Islet of Langerhans (tissue), 1 donor: ENCODE data around the gene HHIPL1.

Source experiments
- FAIRE-seq: peaks from one replicate; lab custom pipeline; 2011; peaks lifted over from hg19 to GRCh38; lab: Jason Lieb, UNC

The HHIPL1 gene

DNA sequence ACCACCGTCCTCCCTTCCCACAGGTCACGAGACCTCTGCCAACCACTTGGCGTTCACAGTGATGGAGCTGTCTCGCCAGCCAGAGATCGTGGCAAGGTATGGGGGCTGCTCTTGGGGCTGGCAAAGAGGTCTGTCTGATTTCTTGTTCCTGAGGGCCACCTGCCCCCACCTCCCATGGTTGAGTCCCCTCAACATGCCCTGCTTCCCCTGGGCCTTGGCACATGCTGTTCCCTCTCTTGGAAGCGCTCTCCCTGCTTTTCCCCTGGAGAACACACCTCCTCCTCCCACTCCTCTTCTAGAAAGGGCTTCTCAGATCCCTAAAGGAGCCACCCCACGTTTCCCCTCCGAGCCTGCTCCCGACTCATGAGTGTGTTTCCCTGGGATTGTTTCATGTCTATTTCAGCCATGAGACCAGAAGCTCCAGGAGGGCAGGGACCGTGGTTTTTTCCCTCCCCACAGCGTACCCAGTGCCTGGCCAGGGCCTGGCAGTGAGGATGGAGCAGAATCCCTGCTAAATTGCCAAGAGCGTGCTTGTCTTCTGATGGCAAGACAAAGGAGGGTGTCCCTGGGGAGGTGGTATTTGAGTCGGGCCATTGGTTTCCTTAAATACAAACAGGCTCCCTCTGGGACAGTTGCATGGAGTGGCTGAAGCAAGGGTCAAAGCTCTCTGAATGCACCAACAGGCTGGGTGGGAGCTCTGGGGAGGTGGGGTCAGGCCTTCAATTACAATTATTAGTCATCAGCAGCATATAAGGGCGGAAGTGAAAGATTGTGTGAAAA is 73.3 kb downstream of the HHIPL1 start:
- no peak for FAIRE-seq

DNA sequence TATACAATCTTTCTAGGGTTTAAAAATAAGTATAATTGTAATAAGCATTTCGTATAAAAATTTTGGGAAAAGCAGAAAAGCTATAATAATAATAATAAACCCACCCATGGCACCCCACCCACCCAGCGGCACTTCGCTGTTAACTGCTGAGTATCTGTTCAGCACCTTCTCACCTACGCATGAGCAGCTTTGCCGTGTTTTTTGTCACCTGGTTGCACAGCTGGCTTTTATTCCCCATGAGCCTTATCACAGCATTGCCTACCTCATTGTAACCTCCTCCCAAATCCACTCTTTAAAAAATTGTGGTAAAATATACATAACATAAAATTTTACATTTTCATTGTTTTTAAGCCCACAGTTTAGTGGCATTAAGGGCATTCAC is 73.9 kb downstream of the HHIPL1 start:
- no peak for FAIRE-seq

DNA sequence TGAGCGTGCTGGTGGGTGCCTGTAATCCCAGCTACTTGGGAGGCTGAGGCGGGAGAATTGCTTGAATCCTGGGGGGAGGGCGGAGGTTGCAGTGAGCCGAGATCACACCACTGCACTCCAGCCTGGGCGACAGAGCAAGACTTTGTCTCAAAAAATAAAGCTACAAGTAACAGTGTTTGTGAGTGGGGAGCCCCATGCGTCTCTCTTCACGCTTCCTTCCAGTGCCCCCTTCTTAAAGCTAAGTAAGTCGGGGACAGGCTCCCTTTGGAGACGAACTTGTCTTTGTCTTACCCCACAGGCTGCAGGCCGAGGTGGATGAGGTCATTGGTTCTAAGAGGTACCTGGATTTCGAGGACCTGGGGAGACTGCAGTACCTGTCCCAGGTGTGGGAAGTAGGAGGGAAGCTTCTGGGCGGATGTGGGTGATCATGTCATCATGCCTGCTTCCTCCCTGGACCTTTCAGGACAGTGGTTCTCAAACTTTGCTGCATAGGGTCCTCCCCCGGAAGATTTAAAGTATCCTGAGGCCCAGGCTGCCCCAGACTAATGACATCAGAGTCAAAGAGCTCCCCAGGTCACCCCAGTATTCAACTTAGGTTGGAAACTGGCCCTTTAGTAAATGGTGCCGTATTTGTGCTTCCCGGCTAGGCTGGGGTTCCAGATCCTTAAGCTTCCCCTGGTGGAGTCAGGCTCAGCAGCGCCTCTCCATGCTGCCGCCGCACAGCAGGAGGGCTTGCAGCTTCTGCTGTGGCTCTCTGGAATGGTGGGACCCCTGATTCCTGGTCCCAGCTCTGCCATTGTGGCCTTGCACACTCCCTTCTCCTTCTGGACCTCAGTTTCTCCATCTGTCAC is 76.2 kb downstream of the HHIPL1 start:
- no peak for FAIRE-seq

DNA sequence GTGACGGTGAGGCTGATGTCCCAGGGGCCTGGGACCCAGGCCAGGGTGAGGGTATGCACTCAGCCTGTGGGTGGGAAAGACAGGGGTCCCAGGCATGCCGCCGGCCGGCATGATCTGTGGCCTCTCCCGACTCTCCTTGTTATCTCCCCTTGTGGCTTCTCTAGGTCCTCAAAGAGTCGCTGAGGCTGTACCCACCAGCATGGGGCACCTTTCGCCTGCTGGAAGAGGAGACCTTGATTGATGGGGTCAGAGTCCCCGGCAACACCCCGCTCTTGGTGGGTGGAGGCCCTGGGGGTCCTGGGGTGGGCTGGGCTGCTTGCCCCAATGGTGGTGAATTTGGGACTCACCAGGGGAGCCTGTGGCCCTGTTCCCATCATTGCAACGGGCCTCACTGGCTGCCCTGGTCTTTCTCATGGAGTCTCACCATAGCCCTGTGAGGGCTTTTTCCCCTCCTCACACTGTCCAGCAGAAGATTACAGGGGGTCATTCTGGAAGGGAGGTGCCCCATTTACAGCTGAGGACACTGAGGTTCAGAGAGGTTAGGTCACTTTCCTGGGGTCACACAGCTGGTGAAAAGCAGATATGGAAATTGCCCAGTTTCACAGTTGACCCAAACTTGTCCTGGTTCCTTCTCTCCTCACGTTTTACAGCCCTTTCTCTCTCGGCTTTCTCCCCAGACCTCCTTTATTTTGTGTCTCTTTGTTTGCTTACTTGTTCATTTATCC is 77.0 kb downstream of the HHIPL1 start:
- FAIRE-seq = no peak

DNA sequence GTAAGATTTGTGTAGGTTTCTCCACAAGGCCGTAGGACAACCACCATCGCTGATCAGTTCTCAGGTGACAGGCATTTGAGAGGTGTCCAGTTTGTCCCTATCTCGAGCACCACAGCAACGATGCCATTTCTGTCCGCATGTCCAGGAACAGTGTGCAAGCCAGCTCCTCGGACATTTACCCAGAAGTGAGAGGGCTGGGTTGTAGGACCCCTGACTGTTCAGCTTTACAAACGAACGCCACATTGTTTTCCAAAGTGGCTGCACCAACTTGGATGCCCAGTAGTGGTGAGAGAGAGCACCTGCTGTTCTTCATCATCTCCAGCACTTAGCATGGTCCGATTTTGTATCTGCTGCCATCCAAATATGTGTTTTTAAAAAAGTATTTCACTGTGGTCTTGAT is 77.8 kb downstream of the HHIPL1 start:
- no peak for FAIRE-seq

DNA sequence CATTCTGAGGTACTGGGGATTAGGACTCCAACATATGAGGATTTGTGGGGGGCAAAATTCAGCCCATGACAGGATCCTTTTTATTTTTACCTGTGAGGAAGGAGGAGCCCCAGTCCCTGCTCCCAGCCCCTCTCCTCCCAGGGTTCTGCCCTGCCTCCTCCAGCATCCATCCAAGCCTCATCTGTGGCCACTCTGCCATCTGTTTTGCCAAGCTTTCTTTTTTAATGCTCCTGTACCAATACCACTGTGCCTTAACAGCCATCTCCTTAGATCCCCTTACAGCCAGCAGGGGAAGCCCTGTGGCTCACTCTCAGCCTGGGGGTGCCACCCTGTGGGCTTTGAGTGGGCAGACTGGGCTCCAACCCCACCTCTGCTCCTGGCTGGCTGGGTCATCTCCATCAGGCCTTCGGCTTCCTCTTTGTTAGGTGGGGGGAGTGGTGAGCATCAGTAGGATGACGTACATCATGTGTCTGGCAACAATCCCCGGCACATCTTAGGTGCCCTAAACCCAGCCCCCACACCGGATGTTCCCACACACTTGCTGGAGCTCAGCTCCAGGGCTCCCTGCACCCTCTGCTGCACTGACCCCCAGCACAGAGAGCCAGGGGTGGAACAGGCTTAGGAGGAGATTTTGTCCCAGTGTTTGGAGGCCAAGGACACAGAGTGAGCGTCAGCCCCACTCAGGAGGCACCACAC is 79.4 kb downstream of the HHIPL1 start:
- no peak for FAIRE-seq

DNA sequence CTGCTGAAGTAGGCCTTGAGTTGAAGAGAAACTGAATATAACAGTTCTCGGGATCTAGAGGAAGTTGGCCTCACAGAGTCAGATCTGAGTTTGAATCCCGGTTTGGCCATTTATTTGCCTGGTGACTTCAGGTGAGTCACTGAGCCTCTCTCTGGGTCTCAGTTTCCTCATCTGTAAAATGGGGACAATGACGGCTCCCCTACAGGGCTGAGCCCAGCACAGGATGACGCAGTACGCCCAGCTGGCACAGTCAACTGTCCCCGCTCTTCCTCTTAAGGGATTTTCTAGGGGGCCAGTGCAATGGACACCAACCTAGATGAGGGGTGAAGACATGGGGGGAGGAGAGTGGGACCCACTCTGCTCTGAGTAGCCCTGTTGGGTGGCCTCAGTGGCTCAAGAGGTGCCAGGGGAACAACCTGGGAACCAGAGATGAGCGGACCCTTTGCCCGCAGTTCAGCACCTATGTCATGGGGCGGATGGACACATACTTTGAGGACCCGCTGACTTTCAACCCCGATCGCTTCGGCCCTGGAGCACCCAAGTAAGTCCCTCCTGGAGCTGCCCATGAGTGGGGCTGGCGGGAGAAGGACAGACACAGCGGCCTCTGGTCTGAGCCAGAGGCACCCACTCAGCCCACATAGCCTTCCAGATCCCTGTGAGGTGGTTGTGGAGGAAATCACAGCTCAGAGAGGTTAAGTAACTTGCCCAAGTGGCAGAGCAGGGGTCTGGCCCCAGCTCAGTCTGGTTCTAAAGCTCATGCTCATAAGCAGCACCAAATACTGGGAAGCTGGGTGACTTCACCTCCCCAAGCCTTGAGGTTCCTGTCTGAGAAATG is 80.2 kb downstream of the HHIPL1 start:
- no peak for FAIRE-seq

DNA sequence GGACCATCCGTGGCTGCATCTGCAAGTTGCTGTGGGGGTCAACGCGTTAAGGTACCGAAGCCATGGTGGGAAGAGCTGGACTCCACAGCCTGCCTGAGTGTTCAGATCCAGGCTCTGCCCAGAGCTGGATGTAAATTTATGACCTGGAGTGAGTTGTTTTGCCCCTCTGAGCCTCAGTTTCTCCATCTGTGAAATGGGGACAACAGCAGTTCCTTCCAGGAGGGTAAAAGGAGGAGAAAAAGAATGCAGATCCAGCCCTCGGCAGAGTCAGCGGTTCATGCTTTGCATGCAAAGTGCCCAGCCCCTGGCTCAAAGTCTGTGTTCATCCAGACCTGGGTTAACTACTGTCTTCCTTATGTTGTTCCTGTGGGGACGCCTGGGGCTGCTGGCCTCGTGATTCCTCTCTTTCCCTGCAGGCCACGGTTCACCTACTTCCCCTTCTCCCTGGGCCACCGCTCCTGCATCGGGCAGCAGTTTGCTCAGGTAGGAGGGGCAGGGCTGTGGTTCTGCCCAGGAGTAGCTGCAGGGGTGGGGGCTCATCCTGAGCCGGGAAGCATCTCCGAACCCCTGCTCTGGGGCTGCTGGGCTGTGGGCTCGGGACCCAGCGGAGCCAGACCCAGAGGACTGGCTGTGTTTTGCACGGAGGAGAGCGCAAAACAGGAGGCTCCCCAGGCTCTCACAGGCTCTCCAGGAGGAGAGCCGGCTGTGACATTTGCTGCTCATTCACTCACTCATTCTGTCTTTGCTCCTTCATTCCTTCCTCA is 81.0 kb downstream of the HHIPL1 start:
- FAIRE-seq = no peak

DNA sequence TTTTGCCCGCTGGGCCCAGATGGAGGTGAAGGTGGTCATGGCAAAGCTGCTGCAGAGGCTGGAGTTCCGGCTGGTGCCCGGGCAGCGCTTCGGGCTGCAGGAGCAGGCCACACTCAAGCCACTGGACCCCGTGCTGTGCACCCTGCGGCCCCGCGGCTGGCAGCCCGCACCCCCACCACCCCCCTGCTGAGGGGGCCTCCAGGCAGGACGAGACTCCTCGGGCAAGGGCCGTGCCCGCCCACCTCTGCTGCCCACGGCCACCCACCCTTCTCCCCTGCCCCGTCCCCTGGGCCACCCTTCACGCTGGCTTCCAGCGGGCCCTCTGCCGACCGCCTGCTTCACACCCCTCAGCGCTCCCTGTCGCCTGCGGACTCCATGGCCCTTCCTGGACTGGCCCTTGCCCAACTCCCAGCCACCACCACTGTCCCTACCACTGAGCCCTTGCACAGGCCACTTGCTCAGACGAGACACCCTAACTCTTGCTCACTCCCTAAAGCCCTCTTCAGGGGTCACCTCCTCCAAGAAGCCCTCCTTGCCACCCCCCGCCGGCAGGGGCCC is 81.7 kb downstream of the HHIPL1 start:
- FAIRE-seq = no peak

DNA sequence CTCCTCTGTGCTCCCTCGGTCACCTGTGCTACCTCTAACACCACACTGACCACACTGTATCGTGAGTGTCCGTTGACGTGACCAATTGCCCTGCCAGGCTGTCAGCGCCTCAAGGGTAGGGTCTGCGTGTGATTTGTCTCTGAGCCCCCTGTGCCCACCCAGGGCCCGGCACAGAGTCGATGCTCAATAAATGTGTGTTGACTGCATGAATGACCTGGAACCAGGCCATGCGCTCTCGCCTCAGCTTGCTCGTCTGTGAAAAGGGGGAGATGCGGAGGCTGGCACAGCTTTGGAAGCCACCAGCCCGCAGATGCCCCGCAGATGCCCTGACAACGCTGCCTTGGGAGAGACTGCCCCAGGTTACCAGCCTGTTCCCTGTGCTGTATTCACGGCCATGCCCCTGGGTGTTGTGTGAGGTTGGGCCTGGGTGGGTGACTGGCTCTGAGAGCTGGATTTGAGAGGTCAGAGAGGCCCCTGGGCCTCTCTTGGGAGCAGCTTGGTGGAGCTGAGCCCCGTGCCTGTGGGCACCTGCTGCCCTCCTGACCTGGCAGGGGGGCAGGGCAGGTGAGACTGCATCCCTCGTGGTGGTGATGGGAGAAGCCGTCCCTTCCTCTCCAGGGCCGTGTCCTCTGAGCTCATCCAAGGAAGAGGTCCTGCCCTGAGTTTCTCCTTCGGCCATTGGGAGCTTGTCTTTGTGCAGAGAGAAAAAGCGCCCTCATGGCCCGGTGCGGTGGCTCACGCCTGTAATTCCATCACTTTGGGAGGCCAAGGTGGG is 82.4 kb downstream of the HHIPL1 start:
- no peak for FAIRE-seq

DNA sequence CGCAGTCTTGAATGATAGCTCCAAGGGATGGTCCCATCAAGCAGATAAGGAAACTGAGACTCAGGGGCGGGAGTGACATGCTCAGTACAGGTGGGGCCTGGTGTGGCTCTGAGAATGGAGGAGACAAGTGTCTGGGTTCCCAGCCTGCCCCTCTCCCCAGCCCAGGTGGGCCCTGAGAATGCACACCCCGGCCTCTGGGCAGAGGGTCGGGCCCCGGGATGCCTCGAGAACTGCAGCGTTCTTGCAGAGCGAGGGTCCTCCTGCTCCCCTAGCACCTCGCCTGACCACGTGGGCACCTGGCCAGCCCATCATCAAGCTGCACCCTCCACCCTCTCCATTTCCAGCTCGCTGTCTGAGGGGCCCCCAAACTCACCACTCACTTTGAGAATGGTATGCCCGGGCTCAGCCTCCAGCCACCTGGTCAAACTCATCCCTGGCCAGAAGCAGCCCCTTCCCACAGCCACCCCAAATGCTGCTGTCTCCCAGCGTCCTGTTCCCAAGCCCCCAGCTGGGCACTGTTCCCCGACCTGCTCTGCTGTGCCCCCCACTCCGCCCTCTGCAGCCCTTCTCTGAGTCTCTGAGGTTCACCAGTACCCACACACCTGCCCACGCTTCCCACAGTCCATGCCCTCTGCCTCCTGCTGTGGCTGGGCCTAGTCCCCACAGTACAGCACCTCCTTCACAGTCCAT is 83.4 kb downstream of the HHIPL1 start:
- no peak for FAIRE-seq

DNA sequence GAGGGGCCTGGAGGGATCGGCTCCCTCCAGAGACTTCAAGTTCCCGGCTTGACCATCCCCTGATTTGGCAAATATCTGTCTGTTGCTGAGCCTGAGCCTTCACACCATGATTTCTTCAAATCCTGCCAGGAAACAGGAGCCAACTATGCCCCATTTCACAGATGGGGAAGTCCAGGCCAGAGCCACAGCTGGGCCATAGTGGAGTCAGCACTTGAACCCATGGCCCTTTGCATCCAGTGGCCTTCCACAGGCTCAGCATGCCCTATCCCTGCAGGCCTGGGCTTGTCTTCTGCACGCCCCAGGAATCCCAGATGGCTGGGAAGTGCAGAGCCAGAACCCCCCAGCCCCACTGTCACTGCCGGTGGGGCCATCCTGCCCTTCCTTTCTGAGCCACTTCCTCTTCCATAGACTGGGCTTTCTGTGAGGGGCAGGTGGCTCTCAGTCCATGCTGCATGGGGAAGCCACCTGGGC is 84.1 kb downstream of the HHIPL1 start:
- no peak for FAIRE-seq
